Peyer's patch (tissue), 4 donors: Measurements from ENCODE around the gene LYZL1.

Source experiments
- CTCF ChIP-seq, 6 experiments: fragments of 450-650 bp in 4 of 6; fragments of 200-600 bp in 2 of 6; sonication (generic) in 1 of 6; IDR thresholded peaks; one replicate each; pipeline ENCODE4 v1.5.1; 2017 to 2019; ENCODE audit warnings: antibody characterized with exemption in 6 of 6, mild to moderate bottlenecking in 3 of 6, moderate library complexity in 1 of 6
- POLR2A ChIP-seq, 2 donors: fragments of 450-650 bp; IDR thresholded peaks; one replicate each; pipeline ENCODE4 v1.5.1; 2017; ENCODE audit warnings: antibody characterized with exemption in 2 of 2, mild to moderate bottlenecking in 2 of 2, moderate library complexity in 2 of 2

- TF ChIP-seq POLR2A (IDR thresholded peaks at IDR 0.05) (no peak), CTCF (IDR thresholded peaks at IDR 0.05) (no peak)
Observed at GRCh38 chr10:29355411-29355991, 66.6 kb downstream of the LYZL1 start.
